GM12878 (cell line): ENCODE data around the gene RPL19. TPM values are rescaled to one million over a fixed set of nuclear protein-coding genes. Genes with fewer than 3 reads are reported as not detected.

Source experiments
- ATAC-seq: fragments of 200-7000 bp; cut with Tn5 transposase; 3 replicates; pipeline ENCODE4 v1.9.1; 2020; ENCODE audit warnings: mild to moderate bottlenecking, moderate library complexity
- BruUV-seq: library from RNA; stranded (reverse); fragments of 400-500 nt; replicated peaks from 2 replicates; lab custom pipeline; 2021; lab: Mats Ljungman, UMichigan
- CTCF ChIA-PET: fragments of 300-600 bp; sonication (Branson Sonifier 250); formaldehyde crosslinking; extraction: SDS; loops from one replicate; lab custom pipeline; 2021; ENCODE audit warnings: inconsistent platforms; lab: Yijun Ruan, JAX
- POLR2A ChIA-PET: fragments of 350-600 bp; formaldehyde crosslinking; extraction: SDS; loops from one replicate; lab custom pipeline; 2021; ENCODE audit warnings: inconsistent platforms; lab: Charles Lee
- RAD21 ChIA-PET: fragments of 300-600 bp; sonication (Branson Sonifier 250); formaldehyde crosslinking; loops from one replicate; lab custom pipeline; 2023; ENCODE audit warnings: antibody characterized with exemption; ENCODE audit not compliant: unreplicated experiment; lab: Charles Lee
- SMC1A ChIA-PET: fragments of 300-600 bp; sonication (Branson Sonifier 250); formaldehyde crosslinking; loops from one replicate; lab custom pipeline; 2023; ENCODE audit not compliant: unreplicated experiment, uncharacterized antibody; lab: Charles Lee
- DNase-seq: peaks from one replicate; pipeline ENCODE4 v3.0.0-alpha.2; 2011; ENCODE audit warnings: low read depth, low spot score
- FAIRE-seq: peaks from 3 replicates; lab custom pipeline; 2011; peaks lifted over from hg19 to GRCh38; lab: Jason Lieb, UNC
- H2AFZ ChIP-seq: 2 replicates; pipeline ENCODE4 v1.6.0; 2011; ENCODE audit warnings: low read depth, low read length, control low read depth; ENCODE audit not compliant: control insufficient read depth
- H3K27ac ChIP-seq: 2 replicates; pipeline ENCODE4 v1.5.1; 2011; ENCODE audit warnings: control low read depth; ENCODE audit not compliant: control insufficient read depth, insufficient read depth
- H3K27me3 ChIP-seq, 2 experiments: replicated peaks in 1 of 2; 2 replicates each; pipeline versions ENCODE4 v1.6.0 to v1.6.1; 2011; ENCODE audit warnings: low read length in 1 of 2; ENCODE audit not compliant: control insufficient read depth in 2 of 2, insufficient read depth in 2 of 2
- H3K36me3 ChIP-seq, 2 experiments: 2 replicates each; pipeline ENCODE4 v1.5.1; 2011; ENCODE audit warnings: low read length in 1 of 2; ENCODE audit not compliant: control insufficient read depth in 2 of 2, insufficient read depth in 2 of 2
- H3K4me1 ChIP-seq: 2 replicates; pipeline ENCODE4 v1.6.1; 2011; ENCODE audit warnings: mild to moderate bottlenecking, low read length, moderate library complexity, mixed read lengths; ENCODE audit not compliant: control insufficient read depth, insufficient read depth
- H3K4me2 ChIP-seq: 2 replicates; pipeline ENCODE4 v1.6.0; 2011; ENCODE audit warnings: control low read depth; ENCODE audit not compliant: control insufficient read depth, insufficient read depth
- H3K4me3 ChIP-seq: fragments of 200-600 bp; sonication (generic); 2 replicates; pipeline ENCODE4 v1.5.1; 2016
- H3K79me2 ChIP-seq: 2 replicates; pipeline ENCODE4 v1.6.0; 2011; ENCODE audit warnings: low read length; ENCODE audit not compliant: control insufficient read depth, insufficient read depth
- H3K9ac ChIP-seq: 2 replicates; pipeline ENCODE4 v1.8.0; 2011; ENCODE audit warnings: low read length, control low read depth, mixed read lengths; ENCODE audit not compliant: control insufficient read depth, insufficient read depth
- H3K9me3 ChIP-seq: replicated peaks from 3 replicates; pipeline ENCODE4 v1.5.1; 2011; ENCODE audit warnings: mild to moderate bottlenecking, low read length; ENCODE audit not compliant: control insufficient read depth, insufficient read depth
- H4K20me1 ChIP-seq: 2 replicates; pipeline ENCODE4 v1.6.0; 2011; ENCODE audit not compliant: control insufficient read depth, insufficient read depth
- E2F4 ChIP-seq: IDR thresholded peaks from 2 replicates; pipeline ENCODE4 v1.6.1; 2012; ENCODE audit warnings: low read depth, low read length, improper control_type of control experiment
- EZH2 ChIP-seq: IDR thresholded peaks from 2 replicates; pipeline ENCODE4 v1.6.1; 2012; ENCODE audit warnings: low read depth, mild to moderate bottlenecking, control low read depth, inconsistent platforms, low read length, borderline replicate concordance; ENCODE audit not compliant: control insufficient read depth
- FOXM1 ChIP-seq: IDR thresholded peaks from 2 replicates; pipeline ENCODE4 v1.6.1; 2012; ENCODE audit warnings: low read depth, mild to moderate bottlenecking, inconsistent platforms, low read length, moderate library complexity
- POLR2A ChIP-seq: IDR thresholded peaks from 2 replicates; pipeline ENCODE4 v1.6.1; 2011; ENCODE audit warnings: low read depth, mild to moderate bottlenecking, low read length
- WGBS: methylation state at CpG from one replicate; pipeline ENCODE4 v1.1.6; 2016; ENCODE audit warnings: low lambda C conversion rate; ENCODE audit not compliant: insufficient replicate concordance, insufficient coverage; ENCODE audit errors: missing lambda C conversion rate; 5-methylcytosine and 5-hydroxymethylcytosine counted together
- in situ Hi-C: fragments of 300-500 bp; cut with MboI; formaldehyde crosslinking; loops from 9 replicates; pipeline ENCODE4 v1.14.3; 2018; ENCODE audit warnings: mixed read lengths
- intact Hi-C: fragments of 100-400 bp; cut with micrococcal nuclease; formaldehyde crosslinking; loops from one replicate; pipeline ENCODE4 v1.14.2; 2022; ENCODE audit not compliant: unreplicated experiment
- polyA plus RNA-seq, 11 experiments: library from polyadenylated mRNA; depleted of rRNA in 4 of 11; unstranded in 6 of 11; stranded (reverse) in 5 of 11; fragments of >200 nt; fragmentation: Nextera tagmentation in 4 of 11; fragmentation: Illumina TruSeq in 1 of 11; extraction: Ambion mirVana in 4 of 11; extraction: Trizol in 1 of 11; gene quantifications; 1 replicate in 1 of 11; 2 replicates in 10 of 11; pipeline versions ENCODE4 v1.2.1 to v1.2.3, GENCODE V29; 2011 to 2016; ENCODE audit warnings: inconsistent platforms in 2 of 11, missing spikeins in 2 of 11, low read depth in 1 of 11
- total RNA-seq, 4 experiments: library from RNA; depleted of rRNA in 3 of 4; stranded (reverse); fragments of >200 nt in 3 of 4; fragmentation: Illumina TruSeq in 1 of 4; extraction: Trizol in 1 of 4; gene quantifications; 2 replicates each; pipeline versions ENCODE4 v1.2.1 to v1.2.3, GENCODE V29; 2013 to 2021
- TF ChIP-seq, protein P1 (sequence below): fragments of 450-650 bp; IDR thresholded peaks from 2 replicates; pipeline ENCODE4 v1.6.1; 2017; ENCODE audit warnings: mild to moderate bottlenecking, moderate library complexity
- TF ChIP-seq, protein P2 (sequence below), 3 experiments: IDR thresholded peaks in 2 of 3; conservative IDR thresholded peaks in 1 of 3; 2 replicates each; pipeline ENCODE4 v1.5.1; 2011; ENCODE audit warnings: low read depth in 3 of 3, low read length in 3 of 3, mild to moderate bottlenecking in 3 of 3, control low read depth in 2 of 3, moderate library complexity in 2 of 3, inconsistent platforms in 1 of 3, mixed read lengths in 1 of 3; ENCODE audit not compliant: control insufficient read depth in 2 of 3, insufficient read depth in 1 of 3; ENCODE audit errors: extremely low read depth in 1 of 3

RPL19 gene
- total and polyA plus RNA-seq, 10 of the 15 experiments (the other 5 are each of a cell fraction or from before 2014, with no cell fraction given) = 1,862 to 5,536 (median 3,836) TPM

GRCh38 chr17:39165178-39165840 is 34.8 kb upstream of the RPL19 start:
- intact Hi-C loops (no loop called here), in situ Hi-C loops (no loop called here)
- Histone ChIP-seq H3K27me3 (peaks cover 0 to 2% of the 10 kb centered on the region in 2 experiments; a peak in 2 of 4 replicates), H2AFZ (peak overlapping the region; percentile 99), H3K36me3 (no peaks in the 10 kb centered on the region), H3K9me3 (no peaks in the 10 kb centered on the region), H3K27ac (no peak overlapping the region), H3K4me2 (peak overlapping the region; percentile 100), H3K79me2 (no peaks in the 10 kb centered on the region), H4K20me1 (no peaks in the 10 kb centered on the region), H3K9ac (peak overlapping the region; percentile 70), H3K4me1 (peaks cover 9% of the 10 kb centered on the region), H3K4me3 (peak overlapping the region; percentile 71)
- TF ChIP-seq FOXM1 (no peak), POLR2A (no peak), E2F4 (no peak), EZH2 (no peak)
- TF ChIP-seq, protein P1, sequence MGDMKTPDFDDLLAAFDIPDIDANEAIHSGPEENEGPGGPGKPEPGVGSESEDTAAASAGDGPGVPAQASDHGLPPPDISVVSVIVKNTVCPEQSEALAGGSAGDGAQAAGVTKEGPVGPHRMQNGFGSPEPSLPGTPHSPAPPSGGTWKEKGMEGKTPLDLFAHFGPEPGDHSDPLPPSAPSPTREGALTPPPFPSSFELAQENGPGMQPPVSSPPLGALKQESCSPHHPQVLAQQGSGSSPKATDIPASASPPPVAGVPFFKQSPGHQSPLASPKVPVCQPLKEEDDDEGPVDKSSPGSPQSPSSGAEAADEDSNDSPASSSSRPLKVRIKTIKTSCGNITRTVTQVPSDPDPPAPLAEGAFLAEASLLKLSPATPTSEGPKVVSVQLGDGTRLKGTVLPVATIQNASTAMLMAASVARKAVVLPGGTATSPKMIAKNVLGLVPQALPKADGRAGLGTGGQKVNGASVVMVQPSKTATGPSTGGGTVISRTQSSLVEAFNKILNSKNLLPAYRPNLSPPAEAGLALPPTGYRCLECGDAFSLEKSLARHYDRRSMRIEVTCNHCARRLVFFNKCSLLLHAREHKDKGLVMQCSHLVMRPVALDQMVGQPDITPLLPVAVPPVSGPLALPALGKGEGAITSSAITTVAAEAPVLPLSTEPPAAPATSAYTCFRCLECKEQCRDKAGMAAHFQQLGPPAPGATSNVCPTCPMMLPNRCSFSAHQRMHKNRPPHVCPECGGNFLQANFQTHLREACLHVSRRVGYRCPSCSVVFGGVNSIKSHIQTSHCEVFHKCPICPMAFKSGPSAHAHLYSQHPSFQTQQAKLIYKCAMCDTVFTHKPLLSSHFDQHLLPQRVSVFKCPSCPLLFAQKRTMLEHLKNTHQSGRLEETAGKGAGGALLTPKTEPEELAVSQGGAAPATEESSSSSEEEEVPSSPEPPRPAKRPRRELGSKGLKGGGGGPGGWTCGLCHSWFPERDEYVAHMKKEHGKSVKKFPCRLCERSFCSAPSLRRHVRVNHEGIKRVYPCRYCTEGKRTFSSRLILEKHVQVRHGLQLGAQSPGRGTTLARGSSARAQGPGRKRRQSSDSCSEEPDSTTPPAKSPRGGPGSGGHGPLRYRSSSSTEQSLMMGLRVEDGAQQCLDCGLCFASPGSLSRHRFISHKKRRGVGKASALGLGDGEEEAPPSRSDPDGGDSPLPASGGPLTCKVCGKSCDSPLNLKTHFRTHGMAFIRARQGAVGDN = no peak
- TF ChIP-seq, protein P2, sequence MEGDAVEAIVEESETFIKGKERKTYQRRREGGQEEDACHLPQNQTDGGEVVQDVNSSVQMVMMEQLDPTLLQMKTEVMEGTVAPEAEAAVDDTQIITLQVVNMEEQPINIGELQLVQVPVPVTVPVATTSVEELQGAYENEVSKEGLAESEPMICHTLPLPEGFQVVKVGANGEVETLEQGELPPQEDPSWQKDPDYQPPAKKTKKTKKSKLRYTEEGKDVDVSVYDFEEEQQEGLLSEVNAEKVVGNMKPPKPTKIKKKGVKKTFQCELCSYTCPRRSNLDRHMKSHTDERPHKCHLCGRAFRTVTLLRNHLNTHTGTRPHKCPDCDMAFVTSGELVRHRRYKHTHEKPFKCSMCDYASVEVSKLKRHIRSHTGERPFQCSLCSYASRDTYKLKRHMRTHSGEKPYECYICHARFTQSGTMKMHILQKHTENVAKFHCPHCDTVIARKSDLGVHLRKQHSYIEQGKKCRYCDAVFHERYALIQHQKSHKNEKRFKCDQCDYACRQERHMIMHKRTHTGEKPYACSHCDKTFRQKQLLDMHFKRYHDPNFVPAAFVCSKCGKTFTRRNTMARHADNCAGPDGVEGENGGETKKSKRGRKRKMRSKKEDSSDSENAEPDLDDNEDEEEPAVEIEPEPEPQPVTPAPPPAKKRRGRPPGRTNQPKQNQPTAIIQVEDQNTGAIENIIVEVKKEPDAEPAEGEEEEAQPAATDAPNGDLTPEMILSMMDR (IDR thresholded peaks at IDR 0.05 in 2 of 3, conservative IDR thresholded peaks at IDR 0.05 in 1 of 3; ENCODE audit: control insufficient read depth in 2 of 3, extremely low read depth in 1 of 3, insufficient read depth in 1 of 3, low read depth in 3 of 3, low read length in 3 of 3) = 0 out of 6 replicates have a peak, but pooled peaks of 1 of the 3 experiments have one; percentile 0
- ChIA-PET CTCF (interaction anchor here (0.6 to 5.0 kb wide), 53 partner anchors 9 to 607 kb away, joined by 3 to 128 read pairs (median 5); partner anchors contain the start of genes CACNB1, LASP1, PLXDC1 and RPL19), POLR2A (interaction anchor here (0.5 to 1.3 kb wide), 7 partner anchors 8 to 311 kb away, joined by 3 to 10 read pairs (median 4); no protein-coding TSS in a partner anchor), SMC1A (interaction anchor here (0.7 to 7.6 kb wide), 14 partner anchors 9 to 294 kb away, joined by 3 to 47 read pairs (median 3); partner anchors contain the start of gene PLXDC1), RAD21 (interaction anchor here (0.7 to 4.0 kb wide), 16 partner anchors 8 to 294 kb away, joined by 3 to 40 read pairs (median 5); partner anchors contain the start of genes PLXDC1 and RPL19)
- WGBS = 10% methylated on average over 50 of the region's 51 CpGs
- no peak for FAIRE-seq
- no peak for DNase-seq
- peak; percentile 16; the same call in 2 of the 3 replicates for ATAC-seq
- BruUV-seq = no TSS peak
